WTC11 (cell line): ENCODE measurements around the gene SMOC1. TPM values are rescaled to one million over a fixed set of nuclear protein-coding genes. Genes with fewer than 3 reads are reported as not detected.

ENCODE experiments used
- ATAC-seq: fragments of 200-7000 bp; cut with Tn5 transposase; 2 replicates; pipeline ENCODE4 v1.10.0; 2021; ENCODE audit warnings: mild to moderate bottlenecking, moderate library complexity
- CTCF ChIA-PET: fragments of 300-600 bp; sonication (Branson Sonifier 250); formaldehyde crosslinking; loops from one replicate; lab custom pipeline; 2021; ENCODE audit warnings: antibody characterized with exemption; lab: Charles Lee
- POLR2A ChIA-PET: fragments of 350-600 bp; sonication (Branson Sonifier 250); formaldehyde crosslinking; loops from one replicate; lab custom pipeline; 2021; ENCODE audit warnings: antibody characterized with exemption; lab: Charles Lee
- DNase-seq: peaks from one replicate; pipeline ENCODE4 v3.0.0; 2021; ENCODE audit warnings: low spot score
- H3K27ac Mint-ChIP-seq: 2 replicates; pipeline ENCODE4 v1.8.0; 2021; ENCODE audit warnings: mixed read lengths
- H3K27me3 Mint-ChIP-seq: 2 replicates; pipeline ENCODE4 v1.8.0; 2021; ENCODE audit warnings: low read depth, mild to moderate bottlenecking, moderate library complexity, mixed read lengths
- H3K36me3 Mint-ChIP-seq: 2 replicates; pipeline ENCODE4 v1.8.0; 2021; ENCODE audit warnings: mixed read lengths
- H3K4me1 Mint-ChIP-seq: 2 replicates; pipeline ENCODE4 v1.8.0; 2022; ENCODE audit warnings: mixed read lengths
- H3K4me3 Mint-ChIP-seq: 2 replicates; pipeline ENCODE4 v1.8.0; 2021; ENCODE audit warnings: mild to moderate bottlenecking, moderate library complexity, mixed read lengths
- H3K9me3 Mint-ChIP-seq: 2 replicates; pipeline ENCODE4 v1.8.0; 2021; ENCODE audit warnings: mixed read lengths
- CREB1 ChIP-seq: sonication (generic); formaldehyde crosslinking; IDR thresholded peaks from 2 replicates; pipeline ENCODE4 v1.8.0; 2023; ENCODE audit warnings: mild to moderate bottlenecking, missing genetic modification reagents
- FOXK1 ChIP-seq: sonication (generic); formaldehyde crosslinking; IDR thresholded peaks from 2 replicates; pipeline ENCODE4 v1.8.0; 2022; ENCODE audit warnings: mild to moderate bottlenecking, moderate library complexity, missing genetic modification reagents
- GTF2I ChIP-seq: fragments of 250-450 bp; sonication (Bioruptor Pico); conservative IDR thresholded peaks from 2 replicates; pipeline ENCODE4 v1.4.0; 2021; ENCODE audit warnings: mild to moderate bottlenecking
- JUN ChIP-seq: sonication (generic); formaldehyde crosslinking; IDR thresholded peaks from 2 replicates; pipeline ENCODE4 v1.8.0; 2023; ENCODE audit warnings: mild to moderate bottlenecking, missing genetic modification reagents
- MXD4 ChIP-seq: fragments of 250-450 bp; sonication (Bioruptor Pico); IDR thresholded peaks from 2 replicates; pipeline ENCODE4 v1.8.0; 2021; ENCODE audit warnings: mild to moderate bottlenecking, moderate library complexity, borderline replicate concordance
- NR2C2 ChIP-seq: sonication (generic); formaldehyde crosslinking; IDR thresholded peaks from 2 replicates; pipeline ENCODE4 v1.8.0; 2022; ENCODE audit warnings: mild to moderate bottlenecking, missing genetic modification reagents
- OVOL2 ChIP-seq: fragments of 250-450 bp; sonication (Bioruptor Pico); IDR thresholded peaks from 2 replicates; pipeline ENCODE4 v1.9.0; 2021; ENCODE audit warnings: mild to moderate bottlenecking, borderline replicate concordance
- RORB ChIP-seq: fragments of 250-450 bp; sonication (Bioruptor Pico); IDR thresholded peaks from 2 replicates; pipeline ENCODE4 v1.9.0; 2021; ENCODE audit warnings: mild to moderate bottlenecking
- SMAD3 ChIP-seq: sonication (generic); formaldehyde crosslinking; IDR thresholded peaks from 2 replicates; pipeline ENCODE4 v1.8.0; 2022; ENCODE audit warnings: missing genetic modification reagents, mild to moderate bottlenecking, borderline replicate concordance
- TEAD1 ChIP-seq: sonication (generic); formaldehyde crosslinking; IDR thresholded peaks from 2 replicates; pipeline ENCODE4 v1.8.0; 2022; ENCODE audit warnings: mild to moderate bottlenecking, missing genetic modification reagents
- TEAD4 ChIP-seq: sonication (generic); formaldehyde crosslinking; IDR thresholded peaks from 2 replicates; pipeline ENCODE4 v1.8.0; 2022; ENCODE audit warnings: mild to moderate bottlenecking, missing genetic modification reagents
- ZNF138 ChIP-seq: sonication (generic); formaldehyde crosslinking; conservative IDR thresholded peaks from 2 replicates; pipeline ENCODE4 v1.8.1; 2022; ENCODE audit warnings: mild to moderate bottlenecking, moderate library complexity, missing genetic modification reagents
- total RNA-seq: library from RNA; stranded (reverse); gene quantifications from 3 replicates; pipeline ENCODE4 v1.2.3, GENCODE V29; 2021
- TF ChIP-seq, protein P1 (sequence below): fragments of 250-450 bp; sonication (Bioruptor Pico); IDR thresholded peaks from 2 replicates; pipeline ENCODE4 v1.9.0; 2021; ENCODE audit warnings: mild to moderate bottlenecking
- TF ChIP-seq, protein P2 (sequence below): sonication (generic); formaldehyde crosslinking; conservative IDR thresholded peaks from 2 replicates; pipeline ENCODE4 v1.8.1; 2022; ENCODE audit warnings: mild to moderate bottlenecking, missing genetic modification reagents
- TF ChIP-seq, protein P3 (sequence below): sonication (generic); formaldehyde crosslinking; IDR thresholded peaks from 2 replicates; pipeline ENCODE4 v1.8.0; 2023; ENCODE audit warnings: missing genetic modification reagents
- TF ChIP-seq, protein P4 (sequence below): fragments of 250-450 bp; sonication (Bioruptor Pico); IDR thresholded peaks from 2 replicates; pipeline ENCODE4 v1.9.0; 2021; ENCODE audit warnings: moderate library complexity, mild to moderate bottlenecking, inconsistent platforms, borderline replicate concordance
- TF ChIP-seq, protein P5 (sequence below): sonication (generic); formaldehyde crosslinking; IDR thresholded peaks from 2 replicates; pipeline ENCODE4 v1.8.0; 2022; ENCODE audit warnings: mild to moderate bottlenecking, missing genetic modification reagents
- TF ChIP-seq, protein P6 (sequence below): sonication (generic); formaldehyde crosslinking; IDR thresholded peaks from 2 replicates; pipeline ENCODE4 v1.8.1; 2022; ENCODE audit warnings: low read depth, mild to moderate bottlenecking, moderate library complexity, missing genetic modification reagents, borderline replicate concordance
- TF ChIP-seq, protein P7 (sequence below): fragments of 250-450 bp; sonication (Bioruptor Pico); IDR thresholded peaks from 2 replicates; pipeline ENCODE4 v2.1.2; 2022; ENCODE audit warnings: mild to moderate bottlenecking, moderate library complexity
- TF ChIP-seq, protein P8 (sequence below): sonication (generic); formaldehyde crosslinking; IDR thresholded peaks from 2 replicates; pipeline ENCODE4 v1.8.1; 2023; ENCODE audit warnings: mild to moderate bottlenecking, missing genetic modification reagents

Gene SMOC1
- total RNA-seq, 1 experiment from 2014 or later = 1.1 TPM

DNA sequence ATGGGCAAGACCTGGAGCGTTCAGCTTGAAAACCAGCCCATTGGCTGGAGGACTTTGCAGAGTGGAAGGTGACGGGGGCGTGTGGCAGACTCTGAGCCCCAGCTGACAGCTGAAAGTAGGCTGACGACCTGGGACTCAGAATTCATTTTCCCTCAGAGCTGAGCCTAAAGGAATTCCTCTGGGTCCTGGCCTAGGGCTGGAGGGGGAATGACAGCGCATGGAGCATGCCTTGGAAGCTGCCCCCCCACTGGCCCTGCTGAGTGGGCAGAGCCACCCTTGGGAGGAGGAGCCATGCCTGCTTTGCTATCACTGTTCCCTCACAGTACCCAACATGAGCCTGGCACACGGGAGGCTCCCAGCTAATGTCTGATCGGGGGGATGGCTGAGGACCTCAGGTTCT lies 25.4 kb upstream of the SMOC1 start (continued):
- TF ChIP-seq, protein P1, sequence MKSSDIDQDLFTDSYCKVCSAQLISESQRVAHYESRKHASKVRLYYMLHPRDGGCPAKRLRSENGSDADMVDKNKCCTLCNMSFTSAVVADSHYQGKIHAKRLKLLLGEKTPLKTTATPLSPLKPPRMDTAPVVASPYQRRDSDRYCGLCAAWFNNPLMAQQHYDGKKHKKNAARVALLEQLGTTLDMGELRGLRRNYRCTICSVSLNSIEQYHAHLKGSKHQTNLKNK = no peak
- TF ChIP-seq, protein P2, sequence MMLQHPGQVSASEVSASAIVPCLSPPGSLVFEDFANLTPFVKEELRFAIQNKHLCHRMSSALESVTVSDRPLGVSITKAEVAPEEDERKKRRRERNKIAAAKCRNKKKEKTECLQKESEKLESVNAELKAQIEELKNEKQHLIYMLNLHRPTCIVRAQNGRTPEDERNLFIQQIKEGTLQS (CRISPR knock-in tag) = no peak
- TF ChIP-seq, protein P3, sequence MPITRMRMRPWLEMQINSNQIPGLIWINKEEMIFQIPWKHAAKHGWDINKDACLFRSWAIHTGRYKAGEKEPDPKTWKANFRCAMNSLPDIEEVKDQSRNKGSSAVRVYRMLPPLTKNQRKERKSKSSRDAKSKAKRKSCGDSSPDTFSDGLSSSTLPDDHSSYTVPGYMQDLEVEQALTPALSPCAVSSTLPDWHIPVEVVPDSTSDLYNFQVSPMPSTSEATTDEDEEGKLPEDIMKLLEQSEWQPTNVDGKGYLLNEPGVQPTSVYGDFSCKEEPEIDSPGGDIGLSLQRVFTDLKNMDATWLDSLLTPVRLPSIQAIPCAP (CRISPR knock-in tag) = no peak
- TF ChIP-seq, protein P4, sequence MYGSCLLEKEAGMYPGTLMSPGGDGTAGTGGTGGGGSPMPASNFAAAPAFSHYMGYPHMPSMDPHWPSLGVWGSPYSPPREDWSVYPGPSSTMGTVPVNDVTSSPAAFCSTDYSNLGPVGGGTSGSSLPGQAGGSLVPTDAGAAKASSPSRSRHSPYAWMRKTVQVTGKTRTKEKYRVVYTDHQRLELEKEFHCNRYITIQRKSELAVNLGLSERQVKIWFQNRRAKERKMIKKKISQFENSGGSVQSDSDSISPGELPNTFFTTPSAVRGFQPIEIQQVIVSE (CRISPR knock-in tag) = no peak

DNA sequence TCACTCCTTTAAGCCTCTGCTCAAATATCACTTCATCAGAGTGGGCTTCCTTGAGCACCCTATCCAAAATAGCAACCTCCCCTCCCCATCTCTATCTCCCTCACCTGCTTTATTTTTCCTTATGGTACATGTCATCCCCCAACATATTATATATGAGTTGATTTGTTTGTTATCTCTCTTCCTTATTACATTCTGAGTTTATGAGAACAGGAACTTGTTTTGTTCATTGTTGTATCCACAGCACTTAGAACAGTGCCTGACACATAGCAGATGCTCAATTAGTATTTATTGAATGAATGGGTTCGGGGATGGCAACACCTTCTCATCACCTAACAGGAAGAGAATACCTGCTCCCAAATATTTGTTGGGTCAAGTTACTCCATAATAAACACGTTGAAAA lies 24.6 kb upstream of the SMOC1 start:
- Mint-ChIP-seq H3K9me3 (no peaks in the 10 kb centered on the region), H3K27me3 (peaks cover 4% of the 10 kb centered on the region; the same call in 1 of the 2 replicates), H3K36me3 (no peaks in the 10 kb centered on the region), H3K27ac (no peak overlapping the region), H3K4me1 (peaks cover 9% of the 10 kb centered on the region), H3K4me3 (no peak overlapping the region)
- ATAC-seq (no peak), DNase-seq (no peak)
- TF ChIP-seq SMAD3 (CRISPR knock-in tag) (no peak), GTF2I (CRISPR knock-in tag) (no peak)
- TF ChIP-seq, protein P5, sequence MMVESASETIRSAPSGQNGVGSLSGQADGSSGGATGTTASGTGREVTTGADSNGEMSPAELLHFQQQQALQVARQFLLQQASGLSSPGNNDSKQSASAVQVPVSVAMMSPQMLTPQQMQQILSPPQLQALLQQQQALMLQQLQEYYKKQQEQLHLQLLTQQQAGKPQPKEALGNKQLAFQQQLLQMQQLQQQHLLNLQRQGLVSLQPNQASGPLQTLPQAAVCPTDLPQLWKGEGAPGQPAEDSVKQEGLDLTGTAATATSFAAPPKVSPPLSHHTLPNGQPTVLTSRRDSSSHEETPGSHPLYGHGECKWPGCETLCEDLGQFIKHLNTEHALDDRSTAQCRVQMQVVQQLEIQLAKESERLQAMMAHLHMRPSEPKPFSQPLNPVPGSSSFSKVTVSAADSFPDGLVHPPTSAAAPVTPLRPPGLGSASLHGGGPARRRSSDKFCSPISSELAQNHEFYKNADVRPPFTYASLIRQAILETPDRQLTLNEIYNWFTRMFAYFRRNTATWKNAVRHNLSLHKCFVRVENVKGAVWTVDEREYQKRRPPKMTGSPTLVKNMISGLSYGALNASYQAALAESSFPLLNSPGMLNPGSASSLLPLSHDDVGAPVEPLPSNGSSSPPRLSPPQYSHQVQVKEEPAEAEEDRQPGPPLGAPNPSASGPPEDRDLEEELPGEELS (CRISPR knock-in tag) = no peak
- ChIA-PET POLR2A (no interaction called here), CTCF (interaction anchor here (1.1 to 3.0 kb wide), 2 partner anchors 23 to 274 kb away, joined by 3 to 14 read pairs; partner anchors contain the start of gene SMOC1)

DNA sequence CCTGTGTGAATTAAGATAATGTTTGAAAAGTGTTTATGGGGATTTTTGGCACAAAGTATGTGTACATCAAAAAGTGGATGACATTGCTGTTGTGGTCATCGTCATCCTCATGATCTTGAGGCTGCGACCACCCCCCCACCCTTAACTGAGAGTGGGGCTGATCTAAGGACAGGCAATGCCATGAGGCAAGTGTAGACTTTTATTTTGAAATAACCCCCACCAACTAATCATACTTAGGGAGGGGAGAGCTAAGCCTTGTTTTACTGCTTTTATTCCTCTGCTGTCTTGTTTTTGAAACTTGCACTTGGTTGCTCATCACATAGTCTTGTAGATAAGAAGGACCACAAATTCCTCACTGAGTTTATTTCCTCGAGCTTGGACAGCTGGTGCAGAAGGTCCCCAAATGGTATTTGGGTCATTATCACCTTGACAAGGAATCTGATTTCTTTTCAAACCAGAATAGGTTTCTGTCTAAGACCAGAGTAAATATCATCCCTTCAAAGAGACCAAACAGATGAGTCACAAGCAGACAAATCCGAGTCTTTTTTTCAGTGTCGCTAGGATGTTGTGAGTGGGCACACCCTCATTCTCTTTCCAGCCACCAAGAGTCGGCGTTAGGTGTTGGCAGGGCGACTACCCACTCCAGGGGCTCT lies 23.9 kb upstream of the SMOC1 start:
- Mint-ChIP-seq H3K27me3 (peaks cover 10% of the 10 kb centered on the region), H3K4me3 (no peak overlapping the region), H3K4me1 (peaks cover 16% of the 10 kb centered on the region), H3K9me3 (no peaks in the 10 kb centered on the region), H3K27ac (no peak overlapping the region), H3K36me3 (no peaks in the 10 kb centered on the region)
- CTCF ChIA-PET = no interaction called here
- POLR2A ChIA-PET = no interaction called here
- no peak for DNase-seq
- no peak for ATAC-seq
- TF ChIP-seq, protein P2 (CRISPR knock-in tag) = no peak
- no peak for TF ChIP-seq CREB1
- TF ChIP-seq NR2C2 (CRISPR knock-in tag) = no peak
- no peak for TF ChIP-seq TEAD1 (CRISPR knock-in tag)
- TF ChIP-seq RORB (CRISPR knock-in tag) = no peak
- TF ChIP-seq JUN (CRISPR knock-in tag) = no peak
- TF ChIP-seq, protein P6, sequence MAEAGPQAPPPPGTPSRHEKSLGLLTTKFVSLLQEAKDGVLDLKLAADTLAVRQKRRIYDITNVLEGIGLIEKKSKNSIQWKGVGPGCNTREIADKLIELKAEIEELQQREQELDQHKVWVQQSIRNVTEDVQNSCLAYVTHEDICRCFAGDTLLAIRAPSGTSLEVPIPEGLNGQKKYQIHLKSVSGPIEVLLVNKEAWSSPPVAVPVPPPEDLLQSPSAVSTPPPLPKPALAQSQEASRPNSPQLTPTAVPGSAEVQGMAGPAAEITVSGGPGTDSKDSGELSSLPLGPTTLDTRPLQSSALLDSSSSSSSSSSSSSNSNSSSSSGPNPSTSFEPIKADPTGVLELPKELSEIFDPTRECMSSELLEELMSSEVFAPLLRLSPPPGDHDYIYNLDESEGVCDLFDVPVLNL (CRISPR knock-in tag) = no peak
- TF ChIP-seq, protein P7, sequence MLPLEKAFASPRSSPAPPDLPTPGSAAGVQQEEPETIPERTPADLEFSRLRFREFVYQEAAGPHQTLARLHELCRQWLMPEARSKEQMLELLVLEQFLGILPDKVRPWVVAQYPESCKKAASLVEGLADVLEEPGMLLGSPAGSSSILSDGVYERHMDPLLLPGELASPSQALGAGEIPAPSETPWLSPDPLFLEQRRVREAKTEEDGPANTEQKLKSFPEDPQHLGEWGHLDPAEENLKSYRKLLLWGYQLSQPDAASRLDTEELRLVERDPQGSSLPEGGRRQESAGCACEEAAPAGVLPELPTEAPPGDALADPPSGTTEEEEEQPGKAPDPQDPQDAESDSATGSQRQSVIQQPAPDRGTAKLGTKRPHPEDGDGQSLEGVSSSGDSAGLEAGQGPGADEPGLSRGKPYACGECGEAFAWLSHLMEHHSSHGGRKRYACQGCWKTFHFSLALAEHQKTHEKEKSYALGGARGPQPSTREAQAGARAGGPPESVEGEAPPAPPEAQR (CRISPR knock-in tag) = no peak
- TF ChIP-seq MXD4 (CRISPR knock-in tag) = no peak
- TF ChIP-seq, protein P8, sequence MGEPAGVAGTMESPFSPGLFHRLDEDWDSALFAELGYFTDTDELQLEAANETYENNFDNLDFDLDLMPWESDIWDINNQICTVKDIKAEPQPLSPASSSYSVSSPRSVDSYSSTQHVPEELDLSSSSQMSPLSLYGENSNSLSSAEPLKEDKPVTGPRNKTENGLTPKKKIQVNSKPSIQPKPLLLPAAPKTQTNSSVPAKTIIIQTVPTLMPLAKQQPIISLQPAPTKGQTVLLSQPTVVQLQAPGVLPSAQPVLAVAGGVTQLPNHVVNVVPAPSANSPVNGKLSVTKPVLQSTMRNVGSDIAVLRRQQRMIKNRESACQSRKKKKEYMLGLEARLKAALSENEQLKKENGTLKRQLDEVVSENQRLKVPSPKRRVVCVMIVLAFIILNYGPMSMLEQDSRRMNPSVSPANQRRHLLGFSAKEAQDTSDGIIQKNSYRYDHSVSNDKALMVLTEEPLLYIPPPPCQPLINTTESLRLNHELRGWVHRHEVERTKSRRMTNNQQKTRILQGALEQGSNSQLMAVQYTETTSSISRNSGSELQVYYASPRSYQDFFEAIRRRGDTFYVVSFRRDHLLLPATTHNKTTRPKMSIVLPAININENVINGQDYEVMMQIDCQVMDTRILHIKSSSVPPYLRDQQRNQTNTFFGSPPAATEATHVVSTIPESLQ = no peak
- TF ChIP-seq OVOL2 (CRISPR knock-in tag) = no peak
- no peak for TF ChIP-seq FOXK1
- no peak for TF ChIP-seq TEAD4
- TF ChIP-seq GTF2I (CRISPR knock-in tag) = no peak
- no peak for TF ChIP-seq ZNF138 (CRISPR knock-in tag)
